ENCODE measurements around the gene CCDC102B.

GRCh38 chr18:68944330-68944729 lies 146.4 kb downstream of the CCDC102B start:
- no peak for TF ChIP-seq EZH2phosphoT487 (IDR thresholded peaks at IDR 0.05; ENCODE audit: unreplicated experiment)
- TF ChIP-seq CTCF (conservative IDR thresholded peaks at IDR 0.05; ENCODE audit: low read depth in 2 of 2): no peak
- no peak for TF ChIP-seq ZNF331 (CRISPR knock-in tag; IDR thresholded peaks at IDR 0.05; ENCODE audit: low read depth)
- TF ChIP-seq POLR2AphosphoS5 (IDR thresholded peaks at IDR 0.05; ENCODE audit: low read depth): no peak
- no peak for TF ChIP-seq EZH2 (IDR thresholded peaks at IDR 0.05; ENCODE audit: low read depth, unreplicated experiment)
- no peak for TF ChIP-seq CREB1 (CRISPR knock-in tag; IDR thresholded peaks at IDR 0.05; ENCODE audit: low read depth)
- TF ChIP-seq, protein P1, sequence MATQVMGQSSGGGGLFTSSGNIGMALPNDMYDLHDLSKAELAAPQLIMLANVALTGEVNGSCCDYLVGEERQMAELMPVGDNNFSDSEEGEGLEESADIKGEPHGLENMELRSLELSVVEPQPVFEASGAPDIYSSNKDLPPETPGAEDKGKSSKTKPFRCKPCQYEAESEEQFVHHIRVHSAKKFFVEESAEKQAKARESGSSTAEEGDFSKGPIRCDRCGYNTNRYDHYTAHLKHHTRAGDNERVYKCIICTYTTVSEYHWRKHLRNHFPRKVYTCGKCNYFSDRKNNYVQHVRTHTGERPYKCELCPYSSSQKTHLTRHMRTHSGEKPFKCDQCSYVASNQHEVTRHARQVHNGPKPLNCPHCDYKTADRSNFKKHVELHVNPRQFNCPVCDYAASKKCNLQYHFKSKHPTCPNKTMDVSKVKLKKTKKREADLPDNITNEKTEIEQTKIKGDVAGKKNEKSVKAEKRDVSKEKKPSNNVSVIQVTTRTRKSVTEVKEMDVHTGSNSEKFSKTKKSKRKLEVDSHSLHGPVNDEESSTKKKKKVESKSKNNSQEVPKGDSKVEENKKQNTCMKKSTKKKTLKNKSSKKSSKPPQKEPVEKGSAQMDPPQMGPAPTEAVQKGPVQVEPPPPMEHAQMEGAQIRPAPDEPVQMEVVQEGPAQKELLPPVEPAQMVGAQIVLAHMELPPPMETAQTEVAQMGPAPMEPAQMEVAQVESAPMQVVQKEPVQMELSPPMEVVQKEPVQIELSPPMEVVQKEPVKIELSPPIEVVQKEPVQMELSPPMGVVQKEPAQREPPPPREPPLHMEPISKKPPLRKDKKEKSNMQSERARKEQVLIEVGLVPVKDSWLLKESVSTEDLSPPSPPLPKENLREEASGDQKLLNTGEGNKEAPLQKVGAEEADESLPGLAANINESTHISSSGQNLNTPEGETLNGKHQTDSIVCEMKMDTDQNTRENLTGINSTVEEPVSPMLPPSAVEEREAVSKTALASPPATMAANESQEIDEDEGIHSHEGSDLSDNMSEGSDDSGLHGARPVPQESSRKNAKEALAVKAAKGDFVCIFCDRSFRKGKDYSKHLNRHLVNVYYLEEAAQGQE (IDR thresholded peaks at IDR 0.05; ENCODE audit: unreplicated experiment): no peak
- no peak for TF ChIP-seq JUNB (IDR thresholded peaks at IDR 0.05; ENCODE audit: unreplicated experiment)
- TF ChIP-seq ZNF114 (CRISPR knock-in tag; IDR thresholded peaks at IDR 0.05): no peak
- TF ChIP-seq ZNF462 (CRISPR knock-in tag; IDR thresholded peaks at IDR 0.05): no peak
- no peak for TF ChIP-seq NANOG (IDR thresholded peaks at IDR 0.05; ENCODE audit: borderline replicate concordance)
